GM12891 (cell line): Measurements from ENCODE around the gene ANP32D.

Experiments
- POLR2A ChIP-seq: IDR thresholded peaks from 2 replicates; pipeline ENCODE4 v1.6.1; 2011; ENCODE audit warnings: low read depth, low read length, control low read depth
- POLR2AphosphoS5 ChIP-seq: IDR thresholded peaks from 2 replicates; pipeline ENCODE4 v1.6.1; 2011; ENCODE audit warnings: low read depth, low read length, control low read depth
- SPI1 ChIP-seq: IDR thresholded peaks from 2 replicates; pipeline ENCODE4 v1.6.1; 2011; ENCODE audit warnings: low read depth, low read length, control low read depth

DNA sequence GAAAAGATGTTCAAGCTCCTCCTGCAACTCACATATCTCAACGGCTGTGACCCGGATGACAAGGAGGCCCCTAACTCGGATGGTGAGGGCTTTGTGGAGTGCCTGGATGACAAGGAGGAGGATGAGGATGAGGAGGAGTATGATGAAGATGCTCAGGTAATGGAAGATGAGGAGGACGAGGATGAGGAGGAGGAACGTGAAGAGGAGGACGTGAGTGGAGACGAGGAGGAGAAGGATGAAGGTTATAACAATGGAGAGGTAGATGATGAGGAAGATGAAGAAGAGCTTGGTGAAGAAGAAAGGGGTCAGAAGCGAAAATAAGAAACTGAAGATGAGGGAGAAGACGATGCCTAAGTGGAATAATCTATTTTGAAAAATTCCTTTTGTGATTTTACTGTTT is 702 bp downstream of the ANP32D start:
- TF ChIP-seq POLR2A (no peak), POLR2AphosphoS5 (no peak), SPI1 (no peak)
